ENCODE data around the gene KIRREL3. TPM values are rescaled to one million over a fixed set of nuclear protein-coding genes. Genes with fewer than 3 reads are reported as not detected.

Gene KIRREL3
- polyA plus RNA-seq, 1 donor (not counting 4 experiments of a cell fraction or from before 2014, with no cell fraction given) = 0.04 TPM

DNA sequence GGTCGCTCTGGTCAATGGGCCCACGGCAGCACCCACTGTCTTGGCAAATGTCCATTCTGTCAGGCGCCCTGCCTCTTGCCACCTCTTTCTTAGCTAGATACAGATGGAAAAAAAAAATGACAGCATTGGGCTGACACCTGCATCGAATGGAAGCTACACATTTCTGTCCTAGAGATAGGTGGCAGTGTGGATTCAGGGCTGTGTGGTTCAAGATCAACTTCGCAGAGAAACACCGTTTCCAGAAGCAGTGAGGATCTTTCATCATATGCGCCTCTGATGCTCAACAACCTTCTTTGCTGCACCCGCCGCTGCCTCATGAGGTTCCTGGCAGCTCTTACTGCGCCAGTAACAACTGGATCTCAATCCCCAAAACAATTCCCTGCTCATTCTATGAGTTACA is 236.3 kb downstream of the KIRREL3 start:
- Histone ChIP-seq H3K27ac (ENCODE audit: control insufficient read depth, insufficient read depth, low read length) (no peak overlapping the region), H3K4me2 (ENCODE audit: control insufficient read depth, extremely low read depth, insufficient read depth, low read depth, low read length) (no peak overlapping the region), H3K27me3 (ENCODE audit: control insufficient read depth, extremely low read depth, insufficient read depth, low read length) (no peaks in the 10 kb centered on the region), H4K20me1 (ENCODE audit: control insufficient read depth, extremely low read depth, insufficient read depth, low read length) (no peaks in the 10 kb centered on the region), H3K79me2 (ENCODE audit: control insufficient read depth, insufficient read depth, low read length) (no peaks in the 10 kb centered on the region), H3K36me3 (ENCODE audit: control insufficient read depth in 2 of 2, extremely low read depth in 1 of 2, insufficient read depth in 2 of 2, low read length in 2 of 2) (no peaks in the 10 kb centered on the region), H3K9ac (ENCODE audit: control insufficient read depth, extremely low read depth, insufficient read depth, low read length) (no peak overlapping the region), H3K9me3 (ENCODE audit: control insufficient read depth, low read depth, low read length) (no peaks in the 10 kb centered on the region), H2AFZ (ENCODE audit: control insufficient read depth, low read length) (no peak overlapping the region), H3K9me1 (ENCODE audit: control insufficient read depth, extremely low read depth, insufficient read depth, low read length) (no peaks in the 10 kb centered on the region), H3K4me3 (ENCODE audit: control insufficient read depth in 2 of 3, extremely low read depth in 1 of 3, insufficient read depth in 2 of 3, low read depth in 1 of 3, low read length in 3 of 3) (no peak overlapping the region), H3K4me1 (ENCODE audit: control insufficient read depth, extremely low read depth, insufficient read depth, low read length) (no peaks in the 10 kb centered on the region)
- TF ChIP-seq, protein P1, sequence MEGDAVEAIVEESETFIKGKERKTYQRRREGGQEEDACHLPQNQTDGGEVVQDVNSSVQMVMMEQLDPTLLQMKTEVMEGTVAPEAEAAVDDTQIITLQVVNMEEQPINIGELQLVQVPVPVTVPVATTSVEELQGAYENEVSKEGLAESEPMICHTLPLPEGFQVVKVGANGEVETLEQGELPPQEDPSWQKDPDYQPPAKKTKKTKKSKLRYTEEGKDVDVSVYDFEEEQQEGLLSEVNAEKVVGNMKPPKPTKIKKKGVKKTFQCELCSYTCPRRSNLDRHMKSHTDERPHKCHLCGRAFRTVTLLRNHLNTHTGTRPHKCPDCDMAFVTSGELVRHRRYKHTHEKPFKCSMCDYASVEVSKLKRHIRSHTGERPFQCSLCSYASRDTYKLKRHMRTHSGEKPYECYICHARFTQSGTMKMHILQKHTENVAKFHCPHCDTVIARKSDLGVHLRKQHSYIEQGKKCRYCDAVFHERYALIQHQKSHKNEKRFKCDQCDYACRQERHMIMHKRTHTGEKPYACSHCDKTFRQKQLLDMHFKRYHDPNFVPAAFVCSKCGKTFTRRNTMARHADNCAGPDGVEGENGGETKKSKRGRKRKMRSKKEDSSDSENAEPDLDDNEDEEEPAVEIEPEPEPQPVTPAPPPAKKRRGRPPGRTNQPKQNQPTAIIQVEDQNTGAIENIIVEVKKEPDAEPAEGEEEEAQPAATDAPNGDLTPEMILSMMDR (optimal IDR thresholded peaks at IDR 0.05 in 1 of 3, IDR thresholded peaks at IDR 0.05 in 1 of 3, conservative IDR thresholded peaks at IDR 0.05 in 1 of 3; ENCODE audit: extremely low read depth in 1 of 3, insufficient read depth in 2 of 3, low read length in 3 of 3) = peak in 1 of 3 experiments; percentile 26
- no peak for TF ChIP-seq EZH2 (IDR thresholded peaks at IDR 0.05; ENCODE audit: low read length)
- dilution Hi-C loops (cut with MboI; ENCODE audit: extremely low pct_ligation_motif_present, low sequenced_read_pairs) = no loop called here
- FAIRE-seq = no peak
- DNase-seq (ENCODE audit: low read depth, low spot score) = no peak

DNA sequence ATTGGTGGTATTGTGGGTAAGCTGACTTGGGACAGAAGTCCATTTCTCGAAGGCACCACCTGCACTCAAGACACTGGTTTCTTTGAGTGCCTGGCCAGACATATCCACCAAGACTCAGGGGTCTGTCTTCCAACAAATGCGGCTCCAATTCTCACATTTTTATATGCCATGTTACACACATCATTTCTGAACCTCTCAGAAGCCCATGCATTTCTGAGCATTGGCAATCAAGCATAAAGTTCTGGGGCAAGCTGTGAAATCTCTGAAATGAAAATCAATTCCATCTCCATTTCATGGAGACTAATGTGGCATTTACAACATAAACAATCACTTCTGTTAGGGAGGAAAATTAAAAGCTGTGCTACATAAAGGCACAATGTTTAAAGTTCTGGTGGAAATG is 243.7 kb downstream of the KIRREL3 start:
- H3K4me2 ChIP-seq (ENCODE audit: control insufficient read depth, extremely low read depth, insufficient read depth, low read depth, low read length) = no peak overlapping the region
- H3K79me2 ChIP-seq (ENCODE audit: control insufficient read depth, insufficient read depth, low read length) = no peaks in the 10 kb centered on the region
- H4K20me1 ChIP-seq (ENCODE audit: control insufficient read depth, extremely low read depth, insufficient read depth, low read length) = no peaks in the 10 kb centered on the region
- TF ChIP-seq, protein P1 (optimal IDR thresholded peaks at IDR 0.05 in 1 of 3, IDR thresholded peaks at IDR 0.05 in 1 of 3, conservative IDR thresholded peaks at IDR 0.05 in 1 of 3; ENCODE audit: extremely low read depth in 1 of 3, insufficient read depth in 2 of 3, low read length in 3 of 3) = no peak
- no peak for TF ChIP-seq EZH2 (IDR thresholded peaks at IDR 0.05; ENCODE audit: low read length)
- DNase-seq (ENCODE audit: low read depth, low spot score) (no peak), FAIRE-seq (no peak)
- no peaks in the 10 kb centered on the region for H3K27me3 ChIP-seq (ENCODE audit: control insufficient read depth, extremely low read depth, insufficient read depth, low read length)
- H3K9ac ChIP-seq (ENCODE audit: control insufficient read depth, extremely low read depth, insufficient read depth, low read length) = no peak overlapping the region
- H3K4me3 ChIP-seq (ENCODE audit: control insufficient read depth in 2 of 3, extremely low read depth in 1 of 3, insufficient read depth in 2 of 3, low read depth in 1 of 3, low read length in 3 of 3) = no peak overlapping the region
- H3K4me1 ChIP-seq (ENCODE audit: control insufficient read depth, extremely low read depth, insufficient read depth, low read length) = no peaks in the 10 kb centered on the region
- H3K27ac ChIP-seq (ENCODE audit: control insufficient read depth, insufficient read depth, low read length) = no peak overlapping the region
- H3K9me3 ChIP-seq (ENCODE audit: control insufficient read depth, low read depth, low read length) = no peaks in the 10 kb centered on the region
- no peaks in the 10 kb centered on the region for H3K36me3 ChIP-seq (ENCODE audit: control insufficient read depth in 2 of 2, extremely low read depth in 1 of 2, insufficient read depth in 2 of 2, low read length in 2 of 2)
- H2AFZ ChIP-seq (ENCODE audit: control insufficient read depth, low read length) = no peak overlapping the region
- H3K9me1 ChIP-seq (ENCODE audit: control insufficient read depth, extremely low read depth, insufficient read depth, low read length) = no peaks in the 10 kb centered on the region
- dilution Hi-C loops (cut with MboI; ENCODE audit: extremely low pct_ligation_motif_present, low sequenced_read_pairs) = no loop called here
